Astrocyte of the cerebellum (primary cell): ENCODE data around the gene GSTP1.
A peak's percentile ranks its signal among the peaks of the same experiment; 100 is the strongest.

Experiments
- DNase-seq: peaks from one replicate; pipeline ENCODE4 v3.0.0-alpha.2; 2011; ENCODE audit warnings: low read depth
- H3K4me3 ChIP-seq: 2 replicates; pipeline ENCODE4 v1.5.1; 2011; ENCODE audit warnings: mild to moderate bottlenecking, low read depth, low read length, moderate library complexity
- CTCF ChIP-seq: IDR thresholded peaks from 2 replicates; pipeline ENCODE4 v1.5.1; 2012; ENCODE audit warnings: low read length, low read depth, moderate library complexity, mild to moderate bottlenecking; ENCODE audit errors: missing control alignments
- in situ Hi-C: cut with HindIII; loops from 2 replicates; pipeline ENCODE4 v1.10.0; 2017; ENCODE audit warnings: low sequenced_read_pairs

GSTP1 gene

GRCh38 chr11:67630228-67630942 lies 46.8 kb downstream of the GSTP1 start:
- peak; percentile 88 for DNase-seq
- TF ChIP-seq CTCF: peak; percentile 73
- peak overlapping the region; percentile 67 for H3K4me3 ChIP-seq
- in situ Hi-C loops: no loop called here

- H3K4me3 ChIP-seq: peak overlapping the region; percentile 67
- in situ Hi-C loops: no loop called here
- DNase-seq: no peak
- TF ChIP-seq CTCF: no peak
Observed at GRCh38 chr11:67630943-67631331, 47.3 kb downstream of the GSTP1 start.

GRCh38 chr11:67631411-67631810 lies 47.8 kb downstream of the GSTP1 start:
- in situ Hi-C loops: no loop called here
- H3K4me3 ChIP-seq: no peak overlapping the region
- TF ChIP-seq CTCF: no peak
- DNase-seq: no peak

- no peak overlapping the region for H3K4me3 ChIP-seq
- DNase-seq: no peak
- TF ChIP-seq CTCF: no peak
- in situ Hi-C loops: no loop called here
Observed at GRCh38 chr11:67631853-67632174, 48.2 kb downstream of the GSTP1 start.

- in situ Hi-C loops: no loop called here
- DNase-seq: no peak
- no peak overlapping the region for H3K4me3 ChIP-seq
- TF ChIP-seq CTCF: no peak
Observed at GRCh38 chr11:67632175-67632981, 48.8 kb downstream of the GSTP1 start.

GRCh38 chr11:67632982-67633755 lies 49.6 kb downstream of the GSTP1 start:
- in situ Hi-C loops: no loop called here
- TF ChIP-seq CTCF: no peak
- DNase-seq: no peak
- H3K4me3 ChIP-seq: no peak overlapping the region
